ENCODE data around the gene BACE1-AS. TPM values are rescaled to one million over a fixed set of nuclear protein-coding genes. Genes with fewer than 3 reads are reported as not detected.

BACE1-AS gene
- polyA plus RNA-seq, 2 of the 4 experiments (the other 2 are of a cell fraction): 2.0 to 4.4 TPM

DNA sequence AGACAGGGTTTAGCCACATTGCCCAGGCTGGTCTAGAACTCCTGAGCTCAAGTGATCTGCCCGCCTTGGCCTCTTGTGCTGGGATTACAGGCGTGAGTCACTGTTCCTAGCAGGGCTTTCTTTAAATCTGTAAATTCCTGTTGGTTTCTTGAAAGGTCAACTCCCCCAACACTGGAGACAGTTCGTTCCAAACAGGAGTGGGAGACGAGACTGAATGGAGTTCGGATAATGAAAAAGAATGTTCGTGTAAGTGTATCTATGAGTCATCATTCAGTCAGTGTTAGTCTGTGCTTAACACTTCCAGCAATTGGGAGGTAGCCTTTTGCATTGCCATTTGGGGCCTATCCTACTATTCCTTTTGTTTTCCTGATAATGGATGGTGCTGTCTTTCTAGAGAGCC lies 10.0 kb upstream of the BACE1-AS start:
- H3K4me1 ChIP-seq: 0 out of 3 replicates have a peak, but pooled peaks cover 7% of the 10 kb centered on the region
- H3K4me3 ChIP-seq: no peak overlapping the region
- DNase-seq (ENCODE audit: low read depth in 1 of 2, low spot score in 1 of 2): peak in 1 of 2 experiments; percentile 11
- WGBS (ENCODE audit: missing lambda C conversion rate): 52% methylated on average over 6 of the region's 6 CpGs
- FAIRE-seq: no peak
- peak; percentile 34 to 61; a peak in 3 of 6 replicates for ATAC-seq
- ChIA-PET CTCF (no interaction called here), POLR2A (no interaction called here)
- no peaks in the 10 kb centered on the region for H3K9me3 ChIP-seq
- no peak overlapping the region for H3K4me2 ChIP-seq
- H3K27ac ChIP-seq: peak overlapping the region in 1 of 2 experiments; percentile 62; a peak in 3 of 6 replicates
- TF ChIP-seq JUN (IDR thresholded peaks at IDR 0.05) (no peak), FOSL2 (IDR thresholded peaks at IDR 0.05) (peak; percentile 7; the same call in 1 of the 2 replicates), FOSL2 (CRISPR knock-in tag; IDR thresholded peaks at IDR 0.05) (peak; percentile 60), POLR2AphosphoS2 (conservative IDR thresholded peaks at IDR 0.05; ENCODE audit: low read length) (no peak), RCOR1 (IDR thresholded peaks at IDR 0.05; ENCODE audit: low read depth, low read length) (no peak), EHF (CRISPR knock-in tag; IDR thresholded peaks at IDR 0.05) (no peak)
- TF ChIP-seq, protein P1, sequence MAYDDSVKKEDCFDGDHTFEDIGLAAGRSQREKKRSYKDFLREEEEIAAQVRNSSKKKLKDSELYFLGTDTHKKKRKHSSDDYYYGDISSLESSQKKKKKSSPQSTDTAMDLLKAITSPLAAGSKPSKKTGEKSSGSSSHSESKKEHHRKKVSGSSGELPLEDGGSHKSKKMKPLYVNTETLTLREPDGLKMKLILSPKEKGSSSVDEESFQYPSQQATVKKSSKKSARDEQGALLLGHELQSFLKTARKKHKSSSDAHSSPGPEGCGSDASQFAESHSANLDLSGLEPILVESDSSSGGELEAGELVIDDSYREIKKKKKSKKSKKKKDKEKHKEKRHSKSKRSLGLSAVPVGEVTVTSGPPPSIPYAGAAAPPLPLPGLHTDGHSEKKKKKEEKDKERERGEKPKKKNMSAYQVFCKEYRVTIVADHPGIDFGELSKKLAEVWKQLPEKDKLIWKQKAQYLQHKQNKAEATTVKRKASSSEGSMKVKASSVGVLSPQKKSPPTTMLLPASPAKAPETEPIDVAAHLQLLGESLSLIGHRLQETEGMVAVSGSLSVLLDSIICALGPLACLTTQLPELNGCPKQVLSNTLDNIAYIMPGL (CRISPR knock-in tag; IDR thresholded peaks at IDR 0.05; ENCODE audit: borderline replicate concordance): no peak

DNA sequence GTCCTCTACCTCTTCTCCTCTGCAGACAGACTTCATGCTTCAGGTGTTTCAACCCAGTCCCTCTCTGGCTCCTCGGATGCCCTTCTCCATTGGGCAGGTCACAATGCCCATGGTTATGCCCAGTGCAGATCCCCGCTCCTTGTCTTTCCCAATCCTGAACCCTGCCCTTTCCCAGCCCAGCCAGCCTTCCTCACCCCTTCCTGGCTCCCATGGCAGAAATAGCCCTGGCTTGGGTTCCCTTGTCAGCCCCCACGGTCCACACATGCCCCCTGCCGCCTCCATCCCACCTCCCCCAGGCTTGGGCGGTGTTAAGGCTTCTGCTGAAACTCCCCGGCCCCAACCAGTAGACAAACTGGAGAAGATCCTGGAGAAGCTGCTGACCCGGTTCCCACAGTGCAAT lies 9.3 kb upstream of the BACE1-AS start:
- no peaks in the 10 kb centered on the region for H3K9me3 ChIP-seq
- no peak overlapping the region for H3K4me3 ChIP-seq
- FAIRE-seq (no peak), ATAC-seq (no peak), DNase-seq (ENCODE audit: low read depth in 1 of 2, low spot score in 1 of 2) (no peak)
- peak overlapping the region in 1 of 2 experiments; percentile 26; a peak in 1 of 6 replicates for H3K27ac ChIP-seq
- POLR2A ChIA-PET: no interaction called here
- WGBS (ENCODE audit: missing lambda C conversion rate): 98% methylated on average over 4 of the region's 7 CpGs
- H3K4me1 ChIP-seq: 0 out of 3 replicates have a peak, but pooled peaks cover 7% of the 10 kb centered on the region
- TF ChIP-seq FOXS1 (CRISPR knock-in tag; IDR thresholded peaks at IDR 0.05): no peak
- no peak for TF ChIP-seq EP300 (IDR thresholded peaks at IDR 0.05)
- TF ChIP-seq, protein P2, sequence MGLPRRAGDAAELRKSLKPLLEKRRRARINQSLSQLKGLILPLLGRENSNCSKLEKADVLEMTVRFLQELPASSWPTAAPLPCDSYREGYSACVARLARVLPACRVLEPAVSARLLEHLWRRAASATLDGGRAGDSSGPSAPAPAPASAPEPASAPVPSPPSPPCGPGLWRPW (IDR thresholded peaks at IDR 0.05): no peak
- CTCF ChIA-PET: no interaction called here
- no peak overlapping the region for H3K4me2 ChIP-seq

DNA sequence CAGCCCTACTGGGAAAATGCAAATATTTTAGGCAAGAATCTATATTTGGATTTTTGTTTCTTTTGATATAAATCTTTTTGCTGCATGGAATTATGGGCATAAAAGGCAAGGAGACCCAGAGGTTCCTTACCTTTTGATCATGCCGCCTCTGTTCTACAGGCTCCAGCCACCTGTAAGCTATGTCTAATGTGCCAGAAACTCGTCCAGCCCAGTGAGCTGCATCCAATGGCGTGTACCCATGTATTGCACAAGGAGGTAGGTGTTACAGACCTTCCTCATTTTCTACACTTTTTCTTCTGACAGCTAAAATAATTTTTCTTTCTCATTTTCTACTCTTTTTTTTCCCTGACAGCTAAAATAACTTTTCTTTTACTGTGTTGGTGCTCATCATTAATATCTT lies 8.2 kb upstream of the BACE1-AS start:
- Histone ChIP-seq H3K9me3 (no peaks in the 10 kb centered on the region), H3K27ac (no peak overlapping the region), H3K4me2 (no peak overlapping the region), H3K4me3 (no peak overlapping the region), H3K4me1 (0 out of 3 replicates have a peak, but pooled peaks cover 7% of the 10 kb centered on the region)
- DNase-seq (ENCODE audit: low read depth in 1 of 2, low spot score in 1 of 2) (no peak), FAIRE-seq (no peak), ATAC-seq (no peak)
- WGBS (ENCODE audit: missing lambda C conversion rate): 87% methylated on average over 3 of the region's 3 CpGs
- ChIA-PET CTCF (interaction anchor here (0.6 kb wide), 1 partner anchor 21 kb away, joined by 3 read pairs; no protein-coding TSS in a partner anchor), POLR2A (no interaction called here)
- TF ChIP-seq EHMT2 (IDR thresholded peaks at IDR 0.05; ENCODE audit: low read depth) (no peak), MYC (IDR thresholded peaks at IDR 0.05; ENCODE audit: borderline replicate concordance, low read length) (no peak), CHD4 (IDR thresholded peaks at IDR 0.05; ENCODE audit: borderline replicate concordance) (no peak), CHD2 (IDR thresholded peaks at IDR 0.05; ENCODE audit: low read length, partially characterized antibody) (no peak), RFX5 (IDR thresholded peaks at IDR 0.05) (no peak), FOSL2 (IDR thresholded peaks at IDR 0.05) (no peak), FOSL2 (CRISPR knock-in tag; IDR thresholded peaks at IDR 0.05) (no peak), NPAS2 (CRISPR knock-in tag; IDR thresholded peaks at IDR 0.05; ENCODE audit: borderline replicate concordance) (no peak), FOXS1 (CRISPR knock-in tag; IDR thresholded peaks at IDR 0.05) (no peak)
- TF ChIP-seq, protein P2 (IDR thresholded peaks at IDR 0.05): no peak
- TF ChIP-seq, protein P3, sequence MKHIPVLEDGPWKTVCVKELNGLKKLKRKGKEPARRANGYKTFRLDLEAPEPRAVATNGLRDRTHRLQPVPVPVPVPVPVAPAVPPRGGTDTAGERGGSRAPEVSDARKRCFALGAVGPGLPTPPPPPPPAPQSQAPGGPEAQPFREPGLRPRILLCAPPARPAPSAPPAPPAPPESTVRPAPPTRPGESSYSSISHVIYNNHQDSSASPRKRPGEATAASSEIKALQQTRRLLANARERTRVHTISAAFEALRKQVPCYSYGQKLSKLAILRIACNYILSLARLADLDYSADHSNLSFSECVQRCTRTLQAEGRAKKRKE (CRISPR knock-in tag; IDR thresholded peaks at IDR 0.05; ENCODE audit: low read depth): no peak
- TF ChIP-seq, protein P4, sequence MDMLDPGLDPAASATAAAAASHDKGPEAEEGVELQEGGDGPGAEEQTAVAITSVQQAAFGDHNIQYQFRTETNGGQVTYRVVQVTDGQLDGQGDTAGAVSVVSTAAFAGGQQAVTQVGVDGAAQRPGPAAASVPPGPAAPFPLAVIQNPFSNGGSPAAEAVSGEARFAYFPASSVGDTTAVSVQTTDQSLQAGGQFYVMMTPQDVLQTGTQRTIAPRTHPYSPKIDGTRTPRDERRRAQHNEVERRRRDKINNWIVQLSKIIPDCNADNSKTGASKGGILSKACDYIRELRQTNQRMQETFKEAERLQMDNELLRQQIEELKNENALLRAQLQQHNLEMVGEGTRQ (IDR thresholded peaks at IDR 0.05): no peak

Measured in A549 (cell line).